SK-N-SH treated with all-trans-retinoic acid at 6 μM for 48 hours (cell line): ENCODE data around the gene CTNNBL1.

ENCODE experiments used
- CREB5 ChIP-seq: fragments of 250-450 bp; sonication (Bioruptor Pico); IDR thresholded peaks from 2 replicates; pipeline ENCODE4 v1.5.1; 2020; ENCODE audit warnings: low read depth, mild to moderate bottlenecking, moderate library complexity
- PATZ1 ChIP-seq: fragments of 250-450 bp; sonication (Bioruptor Pico); IDR thresholded peaks from 2 replicates; pipeline ENCODE4 v1.8.0; 2020; ENCODE audit warnings: mild to moderate bottlenecking, moderate library complexity, borderline replicate concordance
- ZNF565 ChIP-seq: fragments of 450-650 bp; formaldehyde crosslinking; conservative IDR thresholded peaks from 2 replicates; pipeline ENCODE4 v1.5.0; 2020; ENCODE audit warnings: low read depth, mild to moderate bottlenecking, moderate library complexity

GRCh38 chr20:37681384-37682112 is 12.3 kb upstream of the CTNNBL1 start:
- TF ChIP-seq PATZ1 (CRISPR knock-in tag) (no peak), ZNF565 (CRISPR knock-in tag) (no peak), CREB5 (CRISPR knock-in tag) (no peak)
